ENCODE measurements around the gene SORL1. TPM values are rescaled to one million over a fixed set of nuclear protein-coding genes. Genes with fewer than 3 reads are reported as not detected.
A peak's percentile ranks its signal among the peaks of the same experiment; 100 is the strongest.

Gene SORL1
- total RNA-seq, 1 donor from 2014 or later, result 39.0 TPM

GRCh38 chr11:121664144-121664543 is 212.0 kb downstream of the SORL1 start:
- H3K4me3 Mint-ChIP-seq, result no peak overlapping the region
- H3K9me3 Mint-ChIP-seq, result peaks cover 7% of the 10 kb centered on the region
- no peaks in the 10 kb centered on the region for H3K36me3 Mint-ChIP-seq
- no peak for DNase-seq (ENCODE audit: extremely low spot score, unreplicated experiment)
- H3K27ac Mint-ChIP-seq, result no peak overlapping the region
- peaks cover 8% of the 10 kb centered on the region for H3K27me3 Mint-ChIP-seq
- peaks cover 14% of the 10 kb centered on the region for H3K4me1 Mint-ChIP-seq (ENCODE audit: unreplicated experiment)
- TF ChIP-seq CTCF (conservative IDR thresholded peaks at IDR 0.05), result no peak

- H3K27me3 Mint-ChIP-seq, result peaks cover 8% of the 10 kb centered on the region
- H3K4me3 Mint-ChIP-seq, result no peak overlapping the region
- no peak for TF ChIP-seq CTCF (conservative IDR thresholded peaks at IDR 0.05)
- peaks cover 21% of the 10 kb centered on the region for H3K4me1 Mint-ChIP-seq (ENCODE audit: unreplicated experiment)
- H3K9me3 Mint-ChIP-seq, result peaks cover 7% of the 10 kb centered on the region
- DNase-seq (ENCODE audit: extremely low spot score, unreplicated experiment), result no peak
- no peaks in the 10 kb centered on the region for H3K36me3 Mint-ChIP-seq
- H3K27ac Mint-ChIP-seq, result no peak overlapping the region
These were observed 213.2 kb downstream of the SORL1 start for GRCh38 chr11:121665206-121665838.

DNA sequence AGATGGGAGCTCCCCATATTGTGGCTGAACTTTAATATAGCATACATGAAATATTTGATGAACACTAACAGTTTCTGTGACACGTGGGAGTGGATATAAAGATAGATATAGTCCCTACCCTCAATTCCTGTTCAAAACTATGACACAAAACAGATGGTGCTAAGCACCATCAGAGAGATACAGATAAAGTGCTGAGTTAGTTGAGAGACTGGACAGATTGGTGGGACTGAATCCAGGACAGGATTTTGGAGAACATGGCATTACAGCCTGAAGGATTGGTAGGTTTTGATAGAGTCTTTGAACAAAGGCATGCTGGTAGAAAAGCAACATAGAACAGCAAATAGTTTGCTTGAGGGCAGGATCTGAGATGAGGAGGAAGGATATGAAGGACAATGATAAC is 215.7 kb downstream of the SORL1 start:
- no peak overlapping the region for H3K4me3 Mint-ChIP-seq
- no peak overlapping the region for H3K27ac Mint-ChIP-seq
- no peak for DNase-seq (ENCODE audit: extremely low spot score, unreplicated experiment)
- peaks cover 7% of the 10 kb centered on the region for H3K9me3 Mint-ChIP-seq
- no peaks in the 10 kb centered on the region for H3K36me3 Mint-ChIP-seq
- H3K4me1 Mint-ChIP-seq (ENCODE audit: unreplicated experiment), result peaks cover 35% of the 10 kb centered on the region
- H3K27me3 Mint-ChIP-seq, result peaks cover 8% of the 10 kb centered on the region
- TF ChIP-seq CTCF (conservative IDR thresholded peaks at IDR 0.05), result no peak

GRCh38 chr11:121669422-121669821 is 217.3 kb downstream of the SORL1 start:
- Mint-ChIP-seq H3K27ac (no peak overlapping the region), H3K27me3 (peaks cover 5% of the 10 kb centered on the region), H3K36me3 (no peaks in the 10 kb centered on the region), H3K9me3 (peaks cover 4% of the 10 kb centered on the region), H3K4me1 (ENCODE audit: unreplicated experiment) (peaks cover 42% of the 10 kb centered on the region), H3K4me3 (no peak overlapping the region)
- no peak for DNase-seq (ENCODE audit: extremely low spot score, unreplicated experiment)
- TF ChIP-seq CTCF (conservative IDR thresholded peaks at IDR 0.05), result no peak

DNA sequence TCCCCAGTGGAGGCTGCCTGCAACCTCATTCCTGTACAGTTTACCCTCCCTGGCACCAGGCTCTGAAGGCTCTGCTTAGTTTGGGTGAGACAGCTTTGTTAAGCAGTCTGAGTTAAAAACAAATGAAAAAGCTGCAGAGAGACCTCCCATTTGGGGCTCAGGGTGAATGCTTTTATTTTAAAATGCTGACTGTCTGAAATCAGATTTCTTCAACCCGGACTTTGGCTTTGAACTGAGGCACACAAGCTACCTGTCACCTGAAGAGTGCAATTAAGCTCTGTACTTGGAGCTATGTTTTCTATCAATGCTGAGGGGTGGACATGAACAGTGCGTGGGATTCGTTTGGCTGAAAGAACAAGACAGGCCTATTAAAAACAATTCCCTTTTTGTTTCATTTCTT is 218.2 kb downstream of the SORL1 start:
- Mint-ChIP-seq H3K27ac (peak overlapping the region; percentile 26), H3K36me3 (no peaks in the 10 kb centered on the region), H3K27me3 (peaks cover 4% of the 10 kb centered on the region), H3K9me3 (no peaks in the 10 kb centered on the region), H3K4me1 (ENCODE audit: unreplicated experiment) (peaks cover 42% of the 10 kb centered on the region), H3K4me3 (no peak overlapping the region)
- no peak for TF ChIP-seq CTCF (conservative IDR thresholded peaks at IDR 0.05)
- no peak for DNase-seq (ENCODE audit: extremely low spot score, unreplicated experiment)
